ENCODE data around the gene REEP1.

Gene REEP1

DNA sequence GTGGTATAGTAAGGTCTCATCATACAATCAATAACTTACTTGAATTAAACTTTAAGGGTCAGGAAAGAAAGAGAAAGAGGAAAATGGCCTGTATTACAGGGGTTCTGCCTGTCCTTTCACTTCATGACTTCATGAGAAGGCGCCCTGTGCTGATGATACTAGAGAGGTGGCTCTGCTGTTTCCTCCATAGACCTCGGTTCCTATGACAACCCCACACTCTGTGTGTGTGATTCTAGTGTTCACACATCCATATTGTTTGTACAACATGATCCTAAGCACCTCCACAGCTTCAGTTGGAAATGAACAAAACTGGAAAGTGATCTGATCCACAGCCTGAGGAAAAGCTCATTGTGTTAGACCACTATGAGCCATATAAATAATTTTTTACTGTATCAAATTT lies 7.0 kb upstream of the REEP1 start:
- no peaks in the 10 kb centered on the region for H3K36me3 ChIP-seq (ENCODE audit: control insufficient read depth in 2 of 2, insufficient read depth in 1 of 2, low read length in 2 of 2)
- no peak overlapping the region for H3K4me3 ChIP-seq (ENCODE audit: low read depth, low read length)
- no peak for TF ChIP-seq ZNF10 (tag by site-specific recombination; IDR thresholded peaks at IDR 0.05)
- TF ChIP-seq, protein P1, sequence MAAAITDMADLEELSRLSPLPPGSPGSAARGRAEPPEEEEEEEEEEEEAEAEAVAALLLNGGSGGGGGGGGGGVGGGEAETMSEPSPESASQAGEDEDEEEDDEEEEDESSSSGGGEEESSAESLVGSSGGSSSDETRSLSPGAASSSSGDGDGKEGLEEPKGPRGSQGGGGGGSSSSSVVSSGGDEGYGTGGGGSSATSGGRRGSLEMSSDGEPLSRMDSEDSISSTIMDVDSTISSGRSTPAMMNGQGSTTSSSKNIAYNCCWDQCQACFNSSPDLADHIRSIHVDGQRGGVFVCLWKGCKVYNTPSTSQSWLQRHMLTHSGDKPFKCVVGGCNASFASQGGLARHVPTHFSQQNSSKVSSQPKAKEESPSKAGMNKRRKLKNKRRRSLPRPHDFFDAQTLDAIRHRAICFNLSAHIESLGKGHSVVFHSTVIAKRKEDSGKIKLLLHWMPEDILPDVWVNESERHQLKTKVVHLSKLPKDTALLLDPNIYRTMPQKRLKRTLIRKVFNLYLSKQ (tag by site-specific recombination; IDR thresholded peaks at IDR 0.05; ENCODE audit: borderline replicate concordance) = no peak
- TF ChIP-seq, protein P2, sequence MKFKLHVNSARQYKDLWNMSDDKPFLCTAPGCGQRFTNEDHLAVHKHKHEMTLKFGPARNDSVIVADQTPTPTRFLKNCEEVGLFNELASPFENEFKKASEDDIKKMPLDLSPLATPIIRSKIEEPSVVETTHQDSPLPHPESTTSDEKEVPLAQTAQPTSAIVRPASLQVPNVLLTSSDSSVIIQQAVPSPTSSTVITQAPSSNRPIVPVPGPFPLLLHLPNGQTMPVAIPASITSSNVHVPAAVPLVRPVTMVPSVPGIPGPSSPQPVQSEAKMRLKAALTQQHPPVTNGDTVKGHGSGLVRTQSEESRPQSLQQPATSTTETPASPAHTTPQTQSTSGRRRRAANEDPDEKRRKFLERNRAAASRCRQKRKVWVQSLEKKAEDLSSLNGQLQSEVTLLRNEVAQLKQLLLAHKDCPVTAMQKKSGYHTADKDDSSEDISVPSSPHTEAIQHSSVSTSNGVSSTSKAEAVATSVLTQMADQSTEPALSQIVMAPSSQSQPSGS (tag by site-specific recombination; IDR thresholded peaks at IDR 0.05; ENCODE audit: low read depth) = no peak
- no peak for TF ChIP-seq ZNF121 (tag by site-specific recombination; IDR thresholded peaks at IDR 0.05)
- TF ChIP-seq FEZF1 (tag by site-specific recombination; IDR thresholded peaks at IDR 0.05) = no peak
- no peak for TF ChIP-seq ZNF239 (tag by site-specific recombination; IDR thresholded peaks at IDR 0.05)
- TF ChIP-seq ZNF16 (tag by site-specific recombination; IDR thresholded peaks at IDR 0.05; ENCODE audit: low read depth) = no peak
- TF ChIP-seq, protein P3, sequence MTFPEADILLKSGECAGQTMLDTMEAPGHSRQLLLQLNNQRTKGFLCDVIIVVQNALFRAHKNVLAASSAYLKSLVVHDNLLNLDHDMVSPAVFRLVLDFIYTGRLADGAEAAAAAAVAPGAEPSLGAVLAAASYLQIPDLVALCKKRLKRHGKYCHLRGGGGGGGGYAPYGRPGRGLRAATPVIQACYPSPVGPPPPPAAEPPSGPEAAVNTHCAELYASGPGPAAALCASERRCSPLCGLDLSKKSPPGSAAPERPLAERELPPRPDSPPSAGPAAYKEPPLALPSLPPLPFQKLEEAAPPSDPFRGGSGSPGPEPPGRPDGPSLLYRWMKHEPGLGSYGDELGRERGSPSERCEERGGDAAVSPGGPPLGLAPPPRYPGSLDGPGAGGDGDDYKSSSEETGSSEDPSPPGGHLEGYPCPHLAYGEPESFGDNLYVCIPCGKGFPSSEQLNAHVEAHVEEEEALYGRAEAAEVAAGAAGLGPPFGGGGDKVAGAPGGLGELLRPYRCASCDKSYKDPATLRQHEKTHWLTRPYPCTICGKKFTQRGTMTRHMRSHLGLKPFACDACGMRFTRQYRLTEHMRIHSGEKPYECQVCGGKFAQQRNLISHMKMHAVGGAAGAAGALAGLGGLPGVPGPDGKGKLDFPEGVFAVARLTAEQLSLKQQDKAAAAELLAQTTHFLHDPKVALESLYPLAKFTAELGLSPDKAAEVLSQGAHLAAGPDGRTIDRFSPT (tag by site-specific recombination; IDR thresholded peaks at IDR 0.05) = no peak
- TF ChIP-seq YY1 (tag by site-specific recombination; IDR thresholded peaks at IDR 0.05) = no peak
- TF ChIP-seq, protein P4, sequence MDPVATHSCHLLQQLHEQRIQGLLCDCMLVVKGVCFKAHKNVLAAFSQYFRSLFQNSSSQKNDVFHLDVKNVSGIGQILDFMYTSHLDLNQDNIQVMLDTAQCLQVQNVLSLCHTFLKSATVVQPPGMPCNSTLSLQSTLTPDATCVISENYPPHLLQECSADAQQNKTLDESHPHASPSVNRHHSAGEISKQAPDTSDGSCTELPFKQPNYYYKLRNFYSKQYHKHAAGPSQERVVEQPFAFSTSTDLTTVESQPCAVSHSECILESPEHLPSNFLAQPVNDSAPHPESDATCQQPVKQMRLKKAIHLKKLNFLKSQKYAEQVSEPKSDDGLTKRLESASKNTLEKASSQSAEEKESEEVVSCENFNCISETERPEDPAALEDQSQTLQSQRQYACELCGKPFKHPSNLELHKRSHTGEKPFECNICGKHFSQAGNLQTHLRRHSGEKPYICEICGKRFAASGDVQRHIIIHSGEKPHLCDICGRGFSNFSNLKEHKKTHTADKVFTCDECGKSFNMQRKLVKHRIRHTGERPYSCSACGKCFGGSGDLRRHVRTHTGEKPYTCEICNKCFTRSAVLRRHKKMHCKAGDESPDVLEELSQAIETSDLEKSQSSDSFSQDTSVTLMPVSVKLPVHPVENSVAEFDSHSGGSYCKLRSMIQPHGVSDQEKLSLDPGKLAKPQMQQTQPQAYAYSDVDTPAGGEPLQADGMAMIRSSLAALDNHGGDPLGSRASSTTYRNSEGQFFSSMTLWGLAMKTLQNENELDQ (tag by site-specific recombination; IDR thresholded peaks at IDR 0.05; ENCODE audit: low read depth) = no peak
- no peak for TF ChIP-seq ZNF473 (tag by site-specific recombination; IDR thresholded peaks at IDR 0.05)
- ChIA-PET POLR2A (no interaction called here), CTCF (no interaction called here)
- H3K27ac ChIP-seq (ENCODE audit: extremely low read depth, low read depth, low read length) = no peak overlapping the region
- no peaks in the 10 kb centered on the region; the same call in 1 of the 2 replicates for H3K4me1 ChIP-seq (ENCODE audit: control insufficient read depth, insufficient read depth, low read length)
- H3K9me3 ChIP-seq (ENCODE audit: control insufficient read depth, insufficient read depth, low read depth, low read length) = no peaks in the 10 kb centered on the region

DNA sequence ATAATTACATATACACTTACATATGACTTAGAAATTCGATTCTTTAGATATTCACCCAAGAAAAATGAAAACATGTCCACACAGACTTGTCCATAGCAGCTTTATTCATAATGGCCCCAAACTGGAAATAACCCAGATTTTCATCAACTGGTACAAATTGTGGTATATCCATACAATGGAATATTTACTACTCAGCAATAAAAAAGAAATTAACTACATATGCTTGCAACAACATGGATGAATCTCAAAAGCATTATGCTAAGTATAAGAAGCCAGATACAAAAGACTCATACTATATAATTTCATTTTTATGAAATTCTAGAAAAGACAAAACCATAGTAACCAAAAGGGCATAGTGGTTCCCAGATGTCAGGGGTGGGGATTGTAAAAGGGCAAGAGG lies 5.1 kb upstream of the REEP1 start:
- ChIA-PET POLR2A (no interaction called here), CTCF (interaction anchor here (0.6 to 0.8 kb wide), 2 partner anchors 28 to 122 kb away, joined by 3 read pairs; no protein-coding TSS in a partner anchor)
- Histone ChIP-seq H3K9me3 (ENCODE audit: control insufficient read depth, insufficient read depth, low read depth, low read length) (no peaks in the 10 kb centered on the region), H3K4me1 (ENCODE audit: control insufficient read depth, insufficient read depth, low read length) (no peaks in the 10 kb centered on the region; the same call in 1 of the 2 replicates), H3K4me3 (ENCODE audit: low read depth, low read length) (no peak overlapping the region), H3K36me3 (ENCODE audit: control insufficient read depth in 2 of 2, insufficient read depth in 1 of 2, low read length in 2 of 2) (no peaks in the 10 kb centered on the region), H3K27ac (ENCODE audit: extremely low read depth, low read depth, low read length) (no peak overlapping the region)
- TF ChIP-seq ZNF660 (tag by site-specific recombination; IDR thresholded peaks at IDR 0.05) = no peak
- TF ChIP-seq, protein P5, sequence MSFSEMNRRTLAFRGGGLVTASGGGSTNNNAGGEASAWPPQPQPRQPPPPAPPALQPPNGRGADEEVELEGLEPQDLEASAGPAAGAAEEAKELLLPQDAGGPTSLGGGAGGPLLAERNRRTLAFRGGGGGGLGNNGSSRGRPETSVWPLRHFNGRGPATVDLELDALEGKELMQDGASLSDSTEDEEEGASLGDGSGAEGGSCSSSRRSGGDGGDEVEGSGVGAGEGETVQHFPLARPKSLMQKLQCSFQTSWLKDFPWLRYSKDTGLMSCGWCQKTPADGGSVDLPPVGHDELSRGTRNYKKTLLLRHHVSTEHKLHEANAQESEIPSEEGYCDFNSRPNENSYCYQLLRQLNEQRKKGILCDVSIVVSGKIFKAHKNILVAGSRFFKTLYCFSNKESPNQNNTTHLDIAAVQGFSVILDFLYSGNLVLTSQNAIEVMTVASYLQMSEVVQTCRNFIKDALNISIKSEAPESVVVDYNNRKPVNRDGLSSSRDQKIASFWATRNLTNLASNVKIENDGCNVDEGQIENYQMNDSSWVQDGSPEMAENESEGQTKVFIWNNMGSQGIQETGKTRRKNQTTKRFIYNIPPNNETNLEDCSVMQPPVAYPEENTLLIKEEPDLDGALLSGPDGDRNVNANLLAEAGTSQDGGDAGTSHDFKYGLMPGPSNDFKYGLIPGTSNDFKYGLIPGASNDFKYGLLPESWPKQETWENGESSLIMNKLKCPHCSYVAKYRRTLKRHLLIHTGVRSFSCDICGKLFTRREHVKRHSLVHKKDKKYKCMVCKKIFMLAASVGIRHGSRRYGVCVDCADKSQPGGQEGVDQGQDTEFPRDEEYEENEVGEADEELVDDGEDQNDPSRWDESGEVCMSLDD (tag by site-specific recombination; IDR thresholded peaks at IDR 0.05) = no peak
- TF ChIP-seq ZNF239 (tag by site-specific recombination; IDR thresholded peaks at IDR 0.05) = no peak
- TF ChIP-seq, protein P6, sequence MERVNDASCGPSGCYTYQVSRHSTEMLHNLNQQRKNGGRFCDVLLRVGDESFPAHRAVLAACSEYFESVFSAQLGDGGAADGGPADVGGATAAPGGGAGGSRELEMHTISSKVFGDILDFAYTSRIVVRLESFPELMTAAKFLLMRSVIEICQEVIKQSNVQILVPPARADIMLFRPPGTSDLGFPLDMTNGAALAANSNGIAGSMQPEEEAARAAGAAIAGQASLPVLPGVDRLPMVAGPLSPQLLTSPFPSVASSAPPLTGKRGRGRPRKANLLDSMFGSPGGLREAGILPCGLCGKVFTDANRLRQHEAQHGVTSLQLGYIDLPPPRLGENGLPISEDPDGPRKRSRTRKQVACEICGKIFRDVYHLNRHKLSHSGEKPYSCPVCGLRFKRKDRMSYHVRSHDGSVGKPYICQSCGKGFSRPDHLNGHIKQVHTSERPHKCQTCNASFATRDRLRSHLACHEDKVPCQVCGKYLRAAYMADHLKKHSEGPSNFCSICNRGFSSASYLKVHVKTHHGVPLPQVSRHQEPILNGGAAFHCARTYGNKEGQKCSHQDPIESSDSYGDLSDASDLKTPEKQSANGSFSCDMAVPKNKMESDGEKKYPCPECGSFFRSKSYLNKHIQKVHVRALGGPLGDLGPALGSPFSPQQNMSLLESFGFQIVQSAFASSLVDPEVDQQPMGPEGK (tag by site-specific recombination; IDR thresholded peaks at IDR 0.05) = no peak
- TF ChIP-seq ZBTB7A (tag by site-specific recombination; IDR thresholded peaks at IDR 0.05; ENCODE audit: low read depth) = no peak
- TF ChIP-seq, protein P7, sequence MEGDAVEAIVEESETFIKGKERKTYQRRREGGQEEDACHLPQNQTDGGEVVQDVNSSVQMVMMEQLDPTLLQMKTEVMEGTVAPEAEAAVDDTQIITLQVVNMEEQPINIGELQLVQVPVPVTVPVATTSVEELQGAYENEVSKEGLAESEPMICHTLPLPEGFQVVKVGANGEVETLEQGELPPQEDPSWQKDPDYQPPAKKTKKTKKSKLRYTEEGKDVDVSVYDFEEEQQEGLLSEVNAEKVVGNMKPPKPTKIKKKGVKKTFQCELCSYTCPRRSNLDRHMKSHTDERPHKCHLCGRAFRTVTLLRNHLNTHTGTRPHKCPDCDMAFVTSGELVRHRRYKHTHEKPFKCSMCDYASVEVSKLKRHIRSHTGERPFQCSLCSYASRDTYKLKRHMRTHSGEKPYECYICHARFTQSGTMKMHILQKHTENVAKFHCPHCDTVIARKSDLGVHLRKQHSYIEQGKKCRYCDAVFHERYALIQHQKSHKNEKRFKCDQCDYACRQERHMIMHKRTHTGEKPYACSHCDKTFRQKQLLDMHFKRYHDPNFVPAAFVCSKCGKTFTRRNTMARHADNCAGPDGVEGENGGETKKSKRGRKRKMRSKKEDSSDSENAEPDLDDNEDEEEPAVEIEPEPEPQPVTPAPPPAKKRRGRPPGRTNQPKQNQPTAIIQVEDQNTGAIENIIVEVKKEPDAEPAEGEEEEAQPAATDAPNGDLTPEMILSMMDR (tag by site-specific recombination; IDR thresholded peaks at IDR 0.05) = no peak

All from HEK293 (cell line).